HEK293T (cell line): ENCODE measurements around the gene IMPACT.

Source experiments
- CTCF ChIA-PET: fragments of 350-600 bp; formaldehyde crosslinking; extraction: SDS; loops from one replicate; lab custom pipeline; 2021; ENCODE audit warnings: antibody characterized with exemption, inconsistent platforms; lab: Yijun Ruan, JAX
- POLR2A ChIA-PET: fragments of 350-600 bp; formaldehyde crosslinking; extraction: SDS; loops from one replicate; lab custom pipeline; 2020; ENCODE audit warnings: antibody characterized with exemption, inconsistent platforms; lab: Yijun Ruan, JAX
- DNase-seq: peaks from one replicate; pipeline ENCODE4 v3.0.0; 2012; ENCODE audit warnings: mixed read lengths; ENCODE audit errors: extremely low spot score
- ARNT ChIP-seq: fragments of 450-650 bp; IDR thresholded peaks from 2 replicates; pipeline ENCODE4 v1.6.1; 2017; ENCODE audit warnings: mild to moderate bottlenecking
- BHLHE40 ChIP-seq: fragments of 450-650 bp; IDR thresholded peaks from 2 replicates; pipeline ENCODE4 v1.6.1; 2016; ENCODE audit warnings: mild to moderate bottlenecking, moderate library complexity, borderline replicate concordance
- CTBP1 ChIP-seq: fragments of 450-650 bp; IDR thresholded peaks from 2 replicates; pipeline ENCODE4 v1.6.1; 2016; ENCODE audit warnings: borderline replicate concordance
- ELF4 ChIP-seq: fragments of 450-650 bp; IDR thresholded peaks from 2 replicates; pipeline ENCODE4 v1.6.1; 2017; ENCODE audit warnings: antibody characterized with exemption
- FOXA1 ChIP-seq: fragments of 450-650 bp; IDR thresholded peaks from 2 replicates; pipeline ENCODE4 v1.6.1; 2016; ENCODE audit warnings: mild to moderate bottlenecking
- FOXK2 ChIP-seq: fragments of 450-650 bp; IDR thresholded peaks from 2 replicates; pipeline ENCODE4 v1.6.1; 2016; ENCODE audit warnings: mild to moderate bottlenecking
- FOXM1 ChIP-seq: fragments of 450-650 bp; IDR thresholded peaks from 2 replicates; pipeline ENCODE4 v1.6.1; 2017; ENCODE audit warnings: mild to moderate bottlenecking, borderline replicate concordance
- HDGF ChIP-seq: fragments of 450-650 bp; IDR thresholded peaks from 2 replicates; pipeline ENCODE4 v1.6.1; 2017; ENCODE audit warnings: antibody characterized with exemption, borderline replicate concordance
- L3MBTL2 ChIP-seq: fragments of 450-650 bp; conservative IDR thresholded peaks from 2 replicates; pipeline ENCODE4 v1.6.1; 2016; ENCODE audit warnings: mild to moderate bottlenecking
- LEF1 ChIP-seq: fragments of 450-650 bp; IDR thresholded peaks from 2 replicates; pipeline ENCODE4 v1.6.1; 2017; ENCODE audit warnings: mild to moderate bottlenecking, borderline replicate concordance
- NFRKB ChIP-seq: fragments of 450-650 bp; IDR thresholded peaks from 2 replicates; pipeline ENCODE4 v1.6.1; 2016; ENCODE audit warnings: mild to moderate bottlenecking, moderate library complexity
- SP1 ChIP-seq: fragments of 450-650 bp; IDR thresholded peaks from 2 replicates; pipeline ENCODE4 v1.6.1; 2017
- SUZ12 ChIP-seq: fragments of 450-650 bp; IDR thresholded peaks from 2 replicates; pipeline ENCODE4 v1.6.1; 2016; ENCODE audit warnings: mild to moderate bottlenecking
- TARDBP ChIP-seq: fragments of 450-650 bp; IDR thresholded peaks from 2 replicates; pipeline ENCODE4 v1.6.1; 2016
- ZNF384 ChIP-seq: fragments of 450-650 bp; IDR thresholded peaks from 2 replicates; pipeline ENCODE4 v1.6.1; 2016
- TF ChIP-seq, protein P1 (sequence below): fragments of 450-650 bp; IDR thresholded peaks from 2 replicates; pipeline ENCODE4 v1.6.1; 2016

IMPACT gene

DNA sequence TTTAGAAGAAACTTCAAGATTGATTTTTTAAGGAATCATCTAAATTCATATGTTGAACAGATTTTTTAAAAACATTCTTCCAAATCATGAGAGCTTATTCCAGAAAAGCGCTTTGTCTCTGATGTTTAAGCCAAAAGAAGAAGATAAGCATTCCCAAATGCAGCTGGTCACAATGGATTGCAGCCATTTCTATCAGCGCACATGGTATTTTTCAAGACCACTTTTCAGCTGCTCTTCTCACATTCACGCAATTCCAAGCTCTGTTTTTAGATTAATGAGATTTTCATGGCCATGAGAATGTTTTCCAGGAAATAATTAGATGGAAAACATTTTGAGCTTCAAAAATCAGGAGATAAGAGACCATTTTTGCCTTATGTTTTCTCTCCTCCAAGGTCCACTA is 37.5 kb upstream of the IMPACT start:
- TF ChIP-seq NFRKB, result no peak
- TF ChIP-seq SP1, result no peak
- ChIA-PET CTCF (no interaction called here), POLR2A (interaction anchor here (0.6 kb wide), 1 partner anchor 8 kb away, joined by 4 read pairs; the partner anchor contains the start of gene OSBPL1A)
- DNase-seq, result no peak

DNA sequence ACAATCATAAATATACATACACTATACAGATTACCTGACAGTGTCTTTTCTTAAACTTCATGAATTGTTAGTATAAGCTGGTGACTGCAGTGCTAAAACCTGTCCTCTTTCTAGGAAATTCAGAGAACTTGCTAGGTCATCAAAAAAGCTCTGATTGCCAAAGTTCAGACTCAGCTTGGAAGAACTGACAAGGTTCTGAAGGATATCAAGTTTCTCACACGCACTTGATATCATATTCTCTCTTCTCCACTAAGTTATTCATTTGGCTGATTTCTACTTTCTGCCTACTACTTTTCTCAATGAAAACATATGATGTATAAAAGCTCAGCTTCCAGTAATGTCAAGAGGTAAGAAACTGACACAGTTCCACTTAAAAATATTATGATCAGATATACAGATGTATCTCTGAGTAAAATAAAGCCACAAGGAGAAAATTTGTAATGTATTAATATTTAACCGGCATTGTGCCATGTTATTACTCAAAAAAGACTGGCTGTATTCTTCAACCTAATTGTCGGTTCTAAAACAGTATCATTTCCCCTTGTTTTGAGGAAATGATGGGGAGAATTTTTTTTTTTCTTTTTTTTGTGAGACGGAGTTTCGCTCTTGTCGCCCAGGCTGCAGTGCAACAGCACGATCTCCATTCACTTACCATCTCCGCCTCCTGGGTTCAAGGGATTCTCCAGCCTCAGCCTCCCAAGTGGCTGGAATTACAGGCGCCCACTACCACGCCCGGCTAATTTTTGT is 31.2 kb upstream of the IMPACT start:
- DNase-seq, result peak; percentile 30
- POLR2A ChIA-PET, result interaction anchor here (1.5 kb wide), 1 partner anchor 31 kb away, joined by 3 read pairs; the partner anchor contains the start of gene IMPACT
- TF ChIP-seq ZNF384 (no peak), ARNT (peak; percentile 53; the same call in 1 of the 2 replicates)
- CTCF ChIA-PET, result interaction anchor here (0.7 kb wide), 1 partner anchor 218 kb away, joined by 3 read pairs; no protein-coding TSS in a partner anchor

DNA sequence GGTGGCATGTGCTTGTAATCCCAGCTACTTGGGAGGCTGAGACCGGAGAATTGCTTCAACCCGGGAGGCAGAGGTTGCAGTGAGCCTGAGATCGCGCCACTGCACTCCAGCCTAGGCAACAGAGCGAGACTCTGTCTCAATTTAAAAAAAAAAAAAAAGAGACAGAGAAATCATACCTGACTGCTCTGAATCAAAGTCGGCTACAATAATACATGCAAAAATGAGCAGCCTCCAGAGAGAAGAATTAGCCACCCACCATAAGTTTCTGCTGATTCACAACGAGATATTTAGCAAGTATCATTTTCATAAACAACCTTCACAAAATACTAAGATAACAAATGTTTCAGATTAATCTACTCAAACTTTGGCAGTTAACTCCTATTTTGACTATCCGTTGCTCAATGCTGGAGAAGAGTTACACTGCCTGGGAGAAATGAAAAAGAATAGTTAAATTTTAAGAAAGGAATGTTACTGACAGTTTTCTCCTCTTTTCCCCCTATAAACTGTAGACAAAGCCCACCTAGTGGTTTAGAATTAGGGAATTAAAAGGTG is 30.3 kb upstream of the IMPACT start:
- ChIA-PET CTCF (interaction anchor here (2.4 kb wide), 1 partner anchor 93 kb away, joined by 6 read pairs; no protein-coding TSS in a partner anchor), POLR2A (interaction anchor here (0.9 to 2.8 kb wide), 4 partner anchors 14 to 83 kb away, joined by 3 to 19 read pairs (median 3); partner anchors contain the start of gene IMPACT)
- TF ChIP-seq FOXK2 (no peak), ZNF384 (peak; percentile 67; the same call in 1 of the 2 replicates)
- no peak for DNase-seq

DNA sequence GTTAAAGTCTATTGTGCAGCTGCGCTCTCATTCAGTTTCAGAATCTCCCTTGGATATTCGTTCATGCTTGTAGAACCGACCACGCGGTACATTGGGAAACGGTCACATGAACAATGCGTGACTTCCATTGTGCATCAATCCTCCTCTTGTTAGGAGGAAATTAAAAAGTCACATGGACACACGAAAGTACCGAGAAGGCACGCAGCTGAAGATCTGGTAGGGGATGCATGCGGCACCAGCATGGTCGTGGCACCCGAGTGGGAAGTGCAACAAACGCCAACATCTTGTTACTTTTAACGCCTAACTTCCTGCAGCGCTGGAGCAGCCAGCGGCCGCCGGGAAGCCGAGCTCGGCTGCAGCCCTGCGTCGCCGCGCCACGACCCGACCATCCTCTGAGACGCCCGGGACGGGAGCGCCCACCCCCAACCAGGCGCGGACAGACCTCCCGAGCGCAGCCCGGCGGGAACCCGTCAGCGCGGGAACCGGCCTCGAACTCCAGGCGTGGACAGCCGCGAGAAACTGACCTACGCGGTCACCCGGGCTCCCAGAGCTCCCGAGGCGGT is 29.3 kb upstream of the IMPACT start:
- CTCF ChIA-PET, result interaction anchor here (0.8 to 2.4 kb wide), 3 partner anchors 16 to 193 kb away, joined by 3 to 8 read pairs (median 6); no protein-coding TSS in a partner anchor
- peak; percentile 52 for DNase-seq
- POLR2A ChIA-PET, result interaction anchor here (0.7 to 2.8 kb wide), 11 partner anchors 8 to 92 kb away, joined by 3 to 19 read pairs (median 3); partner anchors contain the start of gene IMPACT
- peak; percentile 4; the same call in 1 of the 2 replicates for TF ChIP-seq ARNT
- TF ChIP-seq, protein P1, sequence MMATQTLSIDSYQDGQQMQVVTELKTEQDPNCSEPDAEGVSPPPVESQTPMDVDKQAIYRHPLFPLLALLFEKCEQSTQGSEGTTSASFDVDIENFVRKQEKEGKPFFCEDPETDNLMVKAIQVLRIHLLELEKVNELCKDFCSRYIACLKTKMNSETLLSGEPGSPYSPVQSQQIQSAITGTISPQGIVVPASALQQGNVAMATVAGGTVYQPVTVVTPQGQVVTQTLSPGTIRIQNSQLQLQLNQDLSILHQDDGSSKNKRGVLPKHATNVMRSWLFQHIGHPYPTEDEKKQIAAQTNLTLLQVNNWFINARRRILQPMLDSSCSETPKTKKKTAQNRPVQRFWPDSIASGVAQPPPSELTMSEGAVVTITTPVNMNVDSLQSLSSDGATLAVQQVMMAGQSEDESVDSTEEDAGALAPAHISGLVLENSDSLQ, result 0 out of 2 replicates have a peak, but pooled peaks have one; percentile 5
- peak; percentile 97 for TF ChIP-seq L3MBTL2
- no peak; the same call in 1 of the 2 replicates for TF ChIP-seq CTBP1
- no peak for TF ChIP-seq NFRKB
- no peak for TF ChIP-seq SP1
- TF ChIP-seq TARDBP, result no peak
- TF ChIP-seq ELF4, result no peak

DNA sequence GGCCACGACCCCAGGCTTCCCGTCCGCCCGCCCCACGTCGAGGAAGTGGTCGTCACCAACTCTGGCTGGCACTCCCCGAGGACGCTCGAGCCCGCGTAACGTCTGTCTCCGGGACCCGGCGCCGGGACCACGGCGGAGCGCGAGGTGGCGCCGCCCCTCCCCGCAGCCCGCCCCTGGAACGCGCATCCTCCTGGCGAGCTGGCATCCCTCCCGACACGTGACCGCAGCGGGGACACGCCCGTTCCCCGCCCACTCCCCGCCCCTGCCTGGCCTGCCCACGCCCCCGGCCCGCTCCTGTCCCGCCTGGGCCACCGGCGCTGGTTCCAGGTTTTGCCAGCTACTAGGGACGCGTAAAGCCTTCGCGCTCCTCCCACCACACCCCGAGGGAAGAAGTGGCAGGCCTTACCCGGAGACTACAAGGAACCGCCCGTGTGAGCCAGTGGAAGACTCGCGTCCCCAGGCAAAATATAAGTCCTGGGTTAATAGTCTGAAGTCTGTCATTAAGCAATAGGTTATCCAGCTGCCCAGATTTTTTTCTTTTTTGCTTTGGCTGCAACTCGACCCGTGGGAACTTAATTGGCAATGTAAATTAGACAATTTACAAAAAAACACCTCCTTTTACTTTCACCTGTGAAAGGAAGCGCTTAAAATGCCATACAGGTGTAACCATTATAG is 28.6 kb upstream of the IMPACT start, which contains the start of gene OSBPL1A:
TSS of gene OSBPL1A (minus strand) at position 131 of the 675 bp plus-strand sequence. CDS start 20,291 bp downstream, outside the sequence.
- no peak for TF ChIP-seq BHLHE40
- peak; percentile 92 for TF ChIP-seq SP1
- peak; percentile 22; the same call in 1 of the 2 replicates for TF ChIP-seq FOXM1
- TF ChIP-seq NFRKB, result no peak
- TF ChIP-seq HDGF, result peak; percentile 83; the same call in 1 of the 2 replicates
- DNase-seq, result peak; percentile 98
- CTCF ChIA-PET, result interaction anchor here (0.8 to 2.4 kb wide), 3 partner anchors 15 to 194 kb away, joined by 3 to 8 read pairs (median 6); no protein-coding TSS in a partner anchor
- POLR2A ChIA-PET, result interaction anchor here (0.7 to 2.8 kb wide), 11 partner anchors 9 to 91 kb away, joined by 3 to 19 read pairs (median 4); partner anchors contain the start of gene IMPACT

DNA sequence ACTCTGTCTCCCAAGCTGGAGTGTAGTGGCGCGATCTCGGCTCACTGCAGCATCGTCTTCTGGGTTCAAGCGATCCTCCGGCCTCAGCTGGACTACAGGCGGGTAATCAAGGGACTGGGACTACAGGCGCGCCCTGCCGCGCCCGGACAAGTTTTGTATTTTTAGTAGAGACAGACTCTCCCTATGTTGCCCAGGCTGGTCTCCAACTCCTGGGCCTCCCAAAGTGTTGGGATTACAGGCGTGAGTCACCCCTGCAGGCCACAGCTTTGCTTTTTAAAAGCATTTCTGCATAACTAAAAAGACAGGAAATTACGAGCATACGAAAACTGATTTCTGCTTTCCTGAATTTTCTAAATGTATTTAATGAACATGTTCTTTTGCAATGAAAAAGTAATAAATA is 27.9 kb upstream of the IMPACT start:
- no peak for TF ChIP-seq FOXA1
- TF ChIP-seq BHLHE40, result no peak
- no peak for TF ChIP-seq SP1
- TF ChIP-seq FOXK2, result no peak
- no peak for TF ChIP-seq ARNT
- TF ChIP-seq FOXM1, result no peak
- TF ChIP-seq TARDBP, result no peak
- no peak for TF ChIP-seq ELF4
- TF ChIP-seq ZNF384, result no peak
- no peak for TF ChIP-seq NFRKB
- no peak for TF ChIP-seq L3MBTL2
- no peak for TF ChIP-seq CTBP1
- no peak for TF ChIP-seq SUZ12
- TF ChIP-seq HDGF, result no peak
- TF ChIP-seq LEF1, result no peak
- TF ChIP-seq, protein P1, result no peak
- CTCF ChIA-PET, result interaction anchor here (2.4 kb wide), 1 partner anchor 90 kb away, joined by 6 read pairs; no protein-coding TSS in a partner anchor
- POLR2A ChIA-PET, result interaction anchor here (1.2 to 2.8 kb wide), 5 partner anchors 8 to 39 kb away, joined by 3 to 19 read pairs (median 5); partner anchors contain the start of gene IMPACT
- DNase-seq, result no peak
